Lung (tissue), 12 donors: ENCODE results near the gene COMMD1. TPM values are rescaled to one million over a fixed set of nuclear protein-coding genes. Genes with fewer than 3 reads are reported as not detected.

Experiments
- ATAC-seq: fragments of 200-7000 bp; cut with Tn5 transposase; one replicate; pipeline ENCODE4 v1.9.1; 2020; ENCODE audit warnings: moderate number of reproducible peaks; ENCODE audit not compliant: insufficient read depth, low FRiP score
- DNase-seq, 3 donors: peaks; one replicate each; pipeline ENCODE4 v3.0.0-alpha.2; 2013 to 2017
- H3K27ac ChIP-seq, 2 donors: one replicate each; pipeline ENCODE4 v1.5.1; 2013; ENCODE audit warnings: mild to moderate bottlenecking in 2 of 2, moderate library complexity in 2 of 2, control low read depth in 1 of 2, inconsistent platforms in 1 of 2, low read depth in 1 of 2, low read length in 1 of 2
- H3K27me3 ChIP-seq, 3 donors: one replicate each; pipeline ENCODE4 v1.5.1; 2013; ENCODE audit warnings: low read length in 2 of 3; ENCODE audit not compliant: control insufficient read depth in 3 of 3, insufficient read depth in 3 of 3
- H3K36me3 ChIP-seq, 4 donors: one replicate each; pipeline ENCODE4 v1.5.1; 2013; ENCODE audit warnings: low read length in 4 of 4, mild to moderate bottlenecking in 1 of 4, moderate library complexity in 1 of 4; ENCODE audit not compliant: control insufficient read depth in 4 of 4, insufficient read depth in 4 of 4
- H3K4me1 ChIP-seq, 5 donors: one replicate each; pipeline ENCODE4 v1.5.1; 2013; ENCODE audit warnings: low read length in 5 of 5, mild to moderate bottlenecking in 2 of 5, moderate library complexity in 1 of 5; ENCODE audit not compliant: control insufficient read depth in 5 of 5, insufficient read depth in 5 of 5
- H3K4me3 ChIP-seq: one replicate; pipeline ENCODE4 v1.5.1; 2013; ENCODE audit warnings: mild to moderate bottlenecking, control low read depth, moderate library complexity
- H3K9ac ChIP-seq, 2 donors: one replicate each; pipeline ENCODE4 v1.5.1; 2013; ENCODE audit warnings: low read length in 2 of 2, control low read depth in 1 of 2; ENCODE audit not compliant: insufficient read depth in 1 of 2
- H3K9me3 ChIP-seq, 4 donors: one replicate each; pipeline ENCODE4 v1.5.1; 2013; ENCODE audit warnings: low read length in 3 of 4, mild to moderate bottlenecking in 1 of 4, moderate library complexity in 1 of 4; ENCODE audit not compliant: control insufficient read depth in 4 of 4, insufficient read depth in 3 of 4
- WGBS, 2 donors: extraction: QIAGEN DNeasy Blood & Tissue Kit; methylation state at CpG; one replicate each; pipeline ENCODE4 v1.1.7; 2013; 5-methylcytosine and 5-hydroxymethylcytosine counted together
- polyA plus RNA-seq, 2 donors: library from polyadenylated mRNA; stranded (reverse); fragments of 200-250 nt; gene quantifications; one replicate each; pipeline ENCODE4 v1.2.1, GENCODE V29; 2013
- total RNA-seq, 2 donors: library from RNA; depleted of rRNA in 1 of 2; stranded (reverse); fragments of >200 nt in 1 of 2; gene quantifications; one replicate each; pipeline ENCODE4 v1.2.1, GENCODE V29; 2014 to 2021
- TF ChIP-seq, protein P1 (sequence below): IDR thresholded peaks from 2 replicates; pipeline ENCODE4 v1.5.1; 2012; ENCODE audit warnings: mild to moderate bottlenecking; ENCODE audit errors: control extremely low read depth, extremely low read depth
- donor health status: control.
- donor health status: control.
- donor health status: Bipolar disorder and iron deficiency.
- donor health status: healthy.
- donor health status: DM: yes; HTN: yes; CAD: no.

The COMMD1 gene
- total and polyA plus RNA-seq, 4 donors: 31.0 to 41.7 (median 35.2) TPM

DNA sequence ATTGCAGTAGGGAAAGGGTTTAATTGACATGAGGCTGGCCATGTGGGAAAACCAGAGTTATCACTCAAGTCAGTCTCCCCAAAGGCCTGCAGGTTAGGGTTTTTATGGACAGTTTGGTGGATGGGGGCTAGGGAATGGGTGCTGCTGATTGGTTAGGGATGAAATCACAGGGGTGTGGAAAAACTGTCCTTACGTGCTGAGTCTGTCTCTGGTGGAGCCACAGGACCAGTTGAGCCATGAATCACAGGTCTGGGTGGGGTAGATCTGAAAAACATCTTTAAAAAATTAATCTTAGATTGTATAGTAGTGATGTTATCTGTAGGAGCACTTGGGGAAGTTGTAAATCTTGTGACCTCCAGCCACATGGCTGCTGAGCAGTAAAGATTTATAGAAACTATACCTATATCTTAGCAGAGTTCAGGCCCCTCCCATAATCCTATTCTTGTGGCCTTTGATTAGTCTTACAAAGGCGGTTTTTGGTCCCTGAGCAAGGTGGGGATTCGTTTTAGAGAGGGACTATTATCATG is 139.6 kb downstream of the COMMD1 start:
- TF ChIP-seq, protein P1, sequence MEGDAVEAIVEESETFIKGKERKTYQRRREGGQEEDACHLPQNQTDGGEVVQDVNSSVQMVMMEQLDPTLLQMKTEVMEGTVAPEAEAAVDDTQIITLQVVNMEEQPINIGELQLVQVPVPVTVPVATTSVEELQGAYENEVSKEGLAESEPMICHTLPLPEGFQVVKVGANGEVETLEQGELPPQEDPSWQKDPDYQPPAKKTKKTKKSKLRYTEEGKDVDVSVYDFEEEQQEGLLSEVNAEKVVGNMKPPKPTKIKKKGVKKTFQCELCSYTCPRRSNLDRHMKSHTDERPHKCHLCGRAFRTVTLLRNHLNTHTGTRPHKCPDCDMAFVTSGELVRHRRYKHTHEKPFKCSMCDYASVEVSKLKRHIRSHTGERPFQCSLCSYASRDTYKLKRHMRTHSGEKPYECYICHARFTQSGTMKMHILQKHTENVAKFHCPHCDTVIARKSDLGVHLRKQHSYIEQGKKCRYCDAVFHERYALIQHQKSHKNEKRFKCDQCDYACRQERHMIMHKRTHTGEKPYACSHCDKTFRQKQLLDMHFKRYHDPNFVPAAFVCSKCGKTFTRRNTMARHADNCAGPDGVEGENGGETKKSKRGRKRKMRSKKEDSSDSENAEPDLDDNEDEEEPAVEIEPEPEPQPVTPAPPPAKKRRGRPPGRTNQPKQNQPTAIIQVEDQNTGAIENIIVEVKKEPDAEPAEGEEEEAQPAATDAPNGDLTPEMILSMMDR: no peak
- Histone ChIP-seq H3K27ac (no peak overlapping the region), H3K27me3 (no peaks in the 10 kb centered on the region), H3K9ac (no peak overlapping the region), H3K9me3 (peaks cover 0 to 5% (median 0%) of the 10 kb centered on the region in 4 donors), H3K36me3 (no peaks in the 10 kb centered on the region), H3K4me1 (peaks cover 0 to 5% (median 1%) of the 10 kb centered on the region in 5 donors), H3K4me3 (no peak overlapping the region)
- WGBS, 2 donors: 93 to 94% methylated on average over 3 of the region's 3 CpGs
- ATAC-seq: no peak
- no peak for DNase-seq

DNA sequence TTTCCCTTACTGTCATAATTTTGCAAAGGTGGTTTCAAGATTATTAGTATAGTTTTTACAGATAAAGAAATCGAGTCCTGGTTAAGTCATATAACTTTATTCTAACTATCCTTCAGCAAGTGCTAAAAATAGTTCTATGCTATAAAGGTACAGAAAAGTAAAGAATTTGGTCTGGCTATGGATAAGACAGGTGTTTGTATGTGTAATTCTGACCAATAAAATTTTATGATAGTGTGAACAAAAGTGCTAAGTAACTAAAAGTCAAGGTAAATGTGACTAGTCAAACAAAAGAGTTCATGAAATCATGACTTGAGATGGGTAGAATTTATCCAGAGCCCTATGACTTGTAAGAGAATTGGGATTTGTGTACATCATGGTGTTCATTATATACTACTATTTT is 140.7 kb downstream of the COMMD1 start:
- DNase-seq (no peak), ATAC-seq (no peak)

DNA sequence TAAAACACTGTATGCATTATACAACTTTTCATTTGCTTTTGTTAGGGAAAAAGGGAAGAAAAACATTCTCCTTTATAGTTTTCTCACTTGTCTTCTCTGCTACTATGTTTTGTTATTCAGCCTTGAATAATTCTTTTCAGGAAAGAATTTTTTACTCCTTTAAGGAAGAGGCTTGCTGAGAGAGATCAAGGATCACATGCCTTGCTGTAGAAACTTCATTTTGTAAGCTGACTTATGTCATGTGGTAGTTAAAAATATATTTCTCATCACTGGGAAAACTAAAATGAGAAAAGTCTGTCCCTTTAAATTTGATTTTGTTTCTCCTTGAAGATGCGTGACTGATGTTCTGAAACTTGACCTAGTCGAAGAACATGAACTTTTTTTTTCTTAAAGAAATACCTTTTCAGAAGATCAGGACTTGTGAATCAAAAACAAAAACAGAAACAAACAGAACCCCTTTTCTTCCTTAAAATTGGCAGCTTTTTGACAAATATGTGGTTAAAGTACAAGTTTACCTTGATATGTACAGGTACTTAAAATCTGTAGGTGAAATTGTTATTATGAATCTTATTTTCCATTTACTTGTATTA is 145.1 kb downstream of the COMMD1 start:
- Histone ChIP-seq H3K4me1 (peaks cover 0 to 7% (median 1%) of the 10 kb centered on the region in 5 donors), H3K9me3 (no peaks in the 10 kb centered on the region), H3K36me3 (no peaks in the 10 kb centered on the region), H3K27ac (no peak overlapping the region), H3K27me3 (no peaks in the 10 kb centered on the region), H3K9ac (no peak overlapping the region), H3K4me3 (no peak overlapping the region)
- ATAC-seq (no peak), DNase-seq (peak in 1 of 3 donors; percentile 9)
- TF ChIP-seq, protein P1: no peak
- WGBS, 2 donors: 66 to 67% methylated on average over 2 of the region's 2 CpGs

More for the DNA sequence above, 140.7 kb downstream of the COMMD1 start:
- Histone ChIP-seq H3K4me3 (no peak overlapping the region), H3K27me3 (no peaks in the 10 kb centered on the region), H3K4me1 (peaks cover 0 to 5% (median 1%) of the 10 kb centered on the region in 5 donors), H3K9me3 (peaks cover 0 to 5% (median 0%) of the 10 kb centered on the region in 4 donors), H3K36me3 (no peaks in the 10 kb centered on the region), H3K27ac (no peak overlapping the region), H3K9ac (no peak overlapping the region)
- TF ChIP-seq, protein P1: no peak
- WGBS, 2 donors: 98% methylated on average over 1 of the region's 1 CpG
